GM19468 (cell line): ENCODE data around the gene SHTN1.

Experiments used
- ATAC-seq: cut with Tn5 transposase; IDR thresholded peaks from one replicate; pipeline ENCODE4 v1.9.1; 2021; ENCODE audit warnings: mild to moderate bottlenecking, moderate library complexity, moderate number of reproducible peaks; ENCODE audit not compliant: unreplicated experiment; ENCODE audit errors: extremely low read depth

The SHTN1 gene, protein sequence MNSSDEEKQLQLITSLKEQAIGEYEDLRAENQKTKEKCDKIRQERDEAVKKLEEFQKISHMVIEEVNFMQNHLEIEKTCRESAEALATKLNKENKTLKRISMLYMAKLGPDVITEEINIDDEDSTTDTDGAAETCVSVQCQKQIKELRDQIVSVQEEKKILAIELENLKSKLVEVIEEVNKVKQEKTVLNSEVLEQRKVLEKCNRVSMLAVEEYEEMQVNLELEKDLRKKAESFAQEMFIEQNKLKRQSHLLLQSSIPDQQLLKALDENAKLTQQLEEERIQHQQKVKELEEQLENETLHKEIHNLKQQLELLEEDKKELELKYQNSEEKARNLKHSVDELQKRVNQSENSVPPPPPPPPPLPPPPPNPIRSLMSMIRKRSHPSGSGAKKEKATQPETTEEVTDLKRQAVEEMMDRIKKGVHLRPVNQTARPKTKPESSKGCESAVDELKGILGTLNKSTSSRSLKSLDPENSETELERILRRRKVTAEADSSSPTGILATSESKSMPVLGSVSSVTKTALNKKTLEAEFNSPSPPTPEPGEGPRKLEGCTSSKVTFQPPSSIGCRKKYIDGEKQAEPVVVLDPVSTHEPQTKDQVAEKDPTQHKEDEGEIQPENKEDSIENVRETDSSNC

DNA sequence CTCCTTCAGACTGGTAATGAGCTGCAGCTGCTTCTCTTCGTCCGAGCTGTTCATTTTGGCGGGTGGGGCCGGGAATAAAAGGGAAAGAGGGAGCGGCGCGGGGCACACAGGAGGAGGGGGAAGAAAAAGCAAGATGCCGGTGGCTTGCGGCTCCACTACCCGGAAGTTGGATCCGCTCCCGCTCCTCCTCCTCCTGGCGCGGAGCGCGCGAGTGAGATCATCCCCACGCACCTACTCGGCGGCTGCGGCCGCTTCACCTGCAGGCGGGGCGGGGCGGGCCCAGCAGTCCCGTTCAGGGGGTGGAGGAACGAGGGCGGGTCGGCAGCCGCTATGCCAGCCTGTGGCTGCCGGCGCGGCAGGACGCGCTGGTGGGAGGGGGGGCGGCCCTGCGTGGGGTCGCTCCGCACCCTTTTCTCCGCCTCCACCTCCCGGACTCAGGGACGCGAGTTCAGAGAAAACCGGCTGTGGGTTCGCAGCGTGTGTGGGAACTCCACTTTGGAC lies at the start of gene SHTN1:
TSS of gene SHTN1 (minus strand) at position 162 of the 501 bp plus-strand sequence. CDS start at position 54, 108 bp downstream.
- ATAC-seq = peak; percentile 38

DNA sequence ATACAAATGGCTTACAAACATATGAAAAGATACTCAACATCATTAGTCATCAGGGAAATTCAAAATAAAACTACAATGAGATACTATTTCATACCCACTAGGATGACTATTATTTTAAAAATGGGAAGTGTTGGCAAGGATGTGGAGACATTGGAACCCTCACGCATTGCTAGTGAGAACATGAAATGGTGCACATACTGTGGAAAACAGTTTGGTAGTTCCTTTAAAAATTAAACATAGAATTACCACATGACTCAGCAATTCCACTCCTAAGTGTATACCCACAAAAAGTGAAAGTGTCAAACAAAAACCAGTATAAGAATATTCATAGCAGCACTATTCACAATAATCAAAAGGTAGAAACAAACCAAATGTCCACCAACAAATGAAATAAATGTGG lies 48.5 kb upstream of the SHTN1 start:
- ATAC-seq = no peak

DNA sequence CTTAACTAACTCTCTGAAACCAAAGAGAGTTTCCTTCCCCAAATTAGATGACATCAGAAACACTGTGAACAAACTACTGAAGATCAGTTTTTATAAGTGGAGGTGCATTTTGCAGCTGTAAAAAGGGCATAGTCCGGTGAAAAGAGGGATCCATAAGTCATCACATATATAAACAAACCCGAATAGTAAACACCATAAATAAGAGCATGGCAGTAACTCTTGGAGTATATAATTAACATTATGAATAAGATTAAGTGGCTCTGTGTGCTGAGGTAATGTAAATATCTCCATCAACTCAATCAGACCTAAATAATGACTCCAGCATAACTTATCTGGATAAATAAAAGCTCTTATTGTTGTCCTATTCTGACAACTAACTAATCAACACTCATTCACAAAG lies 43.0 kb upstream of the SHTN1 start:
- ATAC-seq = no peak

DNA sequence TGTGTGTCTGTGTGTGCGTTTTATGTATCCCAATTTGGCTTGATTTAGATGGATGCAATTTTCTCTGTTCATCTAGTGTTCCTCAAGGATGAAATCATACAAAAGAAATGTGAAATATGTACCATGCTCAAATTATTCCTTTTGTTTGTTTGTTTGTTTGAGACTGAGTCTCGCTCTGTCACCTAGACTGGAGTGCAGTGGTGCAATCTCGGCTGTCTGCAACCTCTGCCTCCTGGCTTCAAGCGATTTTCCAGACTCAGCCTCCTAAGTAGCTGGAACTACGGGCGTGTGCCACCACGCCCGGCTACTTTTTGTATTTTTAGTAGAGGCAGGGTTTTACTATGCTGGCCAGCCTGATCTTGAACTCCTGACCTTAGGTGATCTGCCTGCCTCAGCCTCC lies 11.3 kb upstream of the SHTN1 start:
- ATAC-seq = no peak

DNA sequence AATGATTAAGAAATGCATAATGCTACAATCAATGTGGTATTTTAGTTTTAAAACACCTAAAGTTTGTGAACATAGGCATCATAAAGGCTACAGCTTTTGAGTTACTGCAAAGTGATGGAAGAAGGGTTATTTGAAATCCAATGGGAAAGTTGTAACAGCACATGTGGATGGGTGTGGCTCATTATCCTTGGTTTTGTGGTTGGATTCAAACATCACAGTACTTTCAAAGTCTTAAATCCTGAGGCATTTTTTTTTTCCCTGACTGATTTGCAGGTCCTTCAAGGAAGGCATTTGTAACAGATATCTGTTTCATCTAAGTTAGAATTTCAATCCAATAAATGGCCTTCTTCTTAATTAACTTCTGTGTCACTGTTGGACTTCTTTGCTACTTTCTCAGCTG lies 9.8 kb upstream of the SHTN1 start:
- no peak for ATAC-seq

DNA sequence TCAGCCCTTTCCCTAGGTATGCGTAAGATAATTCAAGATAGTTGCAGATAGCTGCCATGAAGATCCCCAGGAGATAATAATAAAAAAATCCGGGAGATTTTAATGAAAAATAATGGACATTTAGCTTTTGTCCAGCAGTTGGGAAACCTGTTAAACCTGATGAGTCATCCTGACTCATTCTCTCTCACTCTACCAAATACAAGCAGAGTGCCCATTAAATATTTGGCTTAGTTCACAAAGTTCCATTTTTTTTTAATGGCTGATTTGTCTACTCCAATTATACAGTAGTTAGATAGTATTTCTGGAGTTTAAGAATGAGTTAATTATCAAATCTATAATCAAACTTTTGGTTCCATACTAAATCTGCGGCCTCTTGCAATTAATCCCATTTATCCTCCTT lies 2.1 kb upstream of the SHTN1 start:
- ATAC-seq = no peak

DNA sequence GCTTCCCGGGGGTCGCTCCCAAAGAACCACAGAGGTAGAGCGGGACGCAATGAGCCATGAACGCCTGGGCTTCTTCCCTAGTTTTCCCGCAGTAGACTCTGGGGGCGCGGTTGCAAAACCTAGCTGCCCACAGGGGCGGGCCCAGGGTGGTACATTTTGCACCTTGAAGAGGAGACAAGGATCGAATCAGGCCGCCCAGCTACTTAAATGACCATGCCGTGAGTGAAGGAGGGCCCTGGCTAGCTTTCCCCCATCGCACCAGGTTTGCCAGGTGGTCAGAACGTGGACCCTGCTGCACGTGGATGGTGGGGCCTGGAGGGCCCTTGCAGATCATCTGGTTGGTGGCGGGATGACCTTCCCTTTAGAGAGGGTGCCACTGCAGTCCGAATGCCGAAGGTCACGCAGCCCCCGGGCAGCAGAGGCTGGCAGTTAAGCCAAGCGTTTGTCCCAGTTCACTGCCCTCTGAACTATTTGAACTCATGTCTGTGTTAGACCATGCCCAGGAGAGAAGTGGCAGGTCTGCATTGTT lies 604 bp upstream of the SHTN1 start:
- no peak for ATAC-seq

DNA sequence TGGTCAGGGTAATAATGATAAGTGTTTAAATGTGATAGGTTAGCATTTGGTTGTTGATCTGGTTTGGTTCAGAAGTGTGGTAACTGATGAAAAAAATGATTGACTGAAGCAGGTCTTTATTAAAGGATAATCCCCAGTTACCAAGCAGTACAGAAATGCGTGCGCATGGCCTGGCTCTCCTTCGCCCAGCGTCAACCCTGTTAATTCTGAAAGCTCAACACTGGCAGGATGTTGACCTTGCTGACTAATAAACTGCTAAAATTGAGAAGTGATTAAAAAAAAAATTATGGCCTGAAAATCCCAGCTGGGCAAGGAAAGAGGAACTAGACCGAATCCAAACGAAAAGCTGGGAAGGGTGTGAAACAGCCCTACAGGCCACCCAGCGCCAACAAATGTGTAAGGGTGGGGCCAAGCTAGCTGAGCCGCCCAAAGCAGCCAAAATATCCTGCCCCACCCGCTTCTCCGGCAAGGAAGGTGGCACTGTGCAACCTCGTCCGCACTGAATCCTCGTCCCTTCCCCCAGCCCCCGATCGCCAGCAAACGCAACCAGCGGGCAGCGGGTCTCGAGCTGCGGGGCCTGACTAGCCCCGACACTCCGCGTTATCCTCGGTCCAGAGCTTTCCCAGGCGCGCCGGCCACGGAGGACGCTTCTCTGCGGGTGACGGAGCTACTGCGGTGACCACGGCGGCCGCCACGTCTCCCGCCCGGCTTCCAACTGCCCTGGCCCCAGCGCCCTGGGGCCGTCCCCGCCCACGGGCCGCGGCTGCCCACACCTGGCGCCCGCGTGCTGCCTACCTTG lies 561 bp downstream of the SHTN1 start:
- peak; percentile 14 for ATAC-seq

DNA sequence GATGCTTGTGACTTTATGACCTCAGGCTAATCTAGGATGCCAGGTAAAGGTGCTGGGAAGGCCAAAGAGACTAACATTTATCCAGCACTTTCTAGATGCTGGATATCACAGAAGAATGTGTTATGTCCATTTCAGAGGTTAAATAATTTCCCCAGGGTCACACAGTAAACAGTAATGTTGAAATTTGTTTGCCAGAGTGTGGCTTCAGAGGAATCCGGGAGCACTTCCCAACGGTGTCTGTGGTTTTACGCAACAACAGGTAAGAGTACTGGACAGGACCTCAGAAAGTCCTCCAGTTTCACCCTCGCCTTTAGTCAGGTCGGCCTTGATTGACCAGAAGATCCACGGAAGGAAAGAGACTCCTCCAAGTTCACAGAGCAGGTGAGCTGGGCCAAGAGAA lies 1.7 kb downstream of the SHTN1 start:
- ATAC-seq = no peak

DNA sequence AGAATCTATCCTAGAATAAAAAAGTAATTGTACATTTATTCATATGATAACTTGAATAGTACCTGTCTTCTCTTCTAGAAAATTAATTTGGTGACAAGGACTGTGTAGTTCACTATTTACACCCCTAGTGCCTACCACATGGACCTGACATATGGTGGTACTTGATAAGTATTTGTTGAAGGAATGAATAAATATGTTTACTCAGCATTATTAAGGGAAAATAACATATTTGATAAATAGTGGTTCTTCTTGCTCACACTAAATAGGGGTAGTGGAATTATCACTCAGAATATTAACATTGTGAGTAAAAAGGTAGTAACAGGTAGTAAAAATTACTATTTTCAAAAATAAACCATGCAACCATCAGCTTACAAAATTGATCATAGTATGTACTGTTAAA lies 2.8 kb downstream of the SHTN1 start:
- no peak for ATAC-seq

DNA sequence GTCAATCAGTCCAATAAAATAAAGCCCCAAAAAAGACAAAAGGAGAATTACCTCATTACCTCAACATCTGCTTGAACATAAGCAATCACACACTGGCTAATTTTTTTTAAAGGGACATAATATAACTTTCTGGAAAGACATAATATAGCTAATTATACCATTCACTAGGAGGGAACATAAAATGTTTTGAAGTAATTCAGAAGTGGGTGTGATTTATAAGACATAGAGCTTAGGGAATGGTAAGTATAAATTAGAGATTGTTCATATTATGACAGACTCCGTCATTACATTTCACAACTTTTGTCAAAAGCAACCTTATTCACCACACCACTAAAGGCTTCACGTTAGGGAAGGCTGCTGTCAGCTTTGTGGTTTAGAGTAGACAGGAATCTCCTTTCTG lies 3.8 kb downstream of the SHTN1 start:
- ATAC-seq = no peak

DNA sequence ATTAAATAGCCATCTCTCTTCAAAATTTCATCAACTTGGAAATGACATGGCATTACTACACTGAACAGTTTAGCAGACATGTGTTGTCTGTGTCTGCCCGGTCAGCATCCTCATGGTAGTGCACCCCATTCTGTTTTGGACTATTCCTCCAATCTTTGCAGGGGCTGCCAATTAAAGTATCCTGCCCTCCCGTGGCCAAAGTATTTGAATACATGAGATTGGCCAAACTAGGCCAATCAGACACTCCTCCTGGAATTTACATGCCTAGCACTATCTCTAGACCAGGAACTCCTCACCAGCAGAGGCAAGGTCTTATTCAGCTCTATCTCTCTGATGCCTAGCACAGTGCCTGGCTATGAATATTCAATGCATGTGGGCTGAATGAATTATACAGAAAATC lies 4.4 kb downstream of the SHTN1 start:
- no peak for ATAC-seq

DNA sequence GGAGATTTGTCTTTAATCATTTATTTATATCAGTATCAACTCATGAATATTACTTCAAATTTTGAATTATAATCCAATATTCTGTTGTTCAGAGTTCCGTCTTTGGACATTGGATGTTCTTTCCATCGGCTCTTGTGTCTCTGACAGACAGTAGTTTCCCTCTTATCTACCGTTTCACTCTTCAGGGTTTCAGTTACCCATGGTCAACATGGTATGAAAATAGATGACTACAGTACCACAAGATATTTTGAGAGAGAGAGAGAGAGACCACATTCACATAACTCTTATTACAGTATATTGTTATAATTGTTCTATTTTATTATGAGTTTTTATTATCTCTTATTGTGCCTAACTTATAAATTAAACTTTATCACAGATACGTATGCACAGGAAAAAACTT lies 6.8 kb downstream of the SHTN1 start:
- ATAC-seq = no peak

DNA sequence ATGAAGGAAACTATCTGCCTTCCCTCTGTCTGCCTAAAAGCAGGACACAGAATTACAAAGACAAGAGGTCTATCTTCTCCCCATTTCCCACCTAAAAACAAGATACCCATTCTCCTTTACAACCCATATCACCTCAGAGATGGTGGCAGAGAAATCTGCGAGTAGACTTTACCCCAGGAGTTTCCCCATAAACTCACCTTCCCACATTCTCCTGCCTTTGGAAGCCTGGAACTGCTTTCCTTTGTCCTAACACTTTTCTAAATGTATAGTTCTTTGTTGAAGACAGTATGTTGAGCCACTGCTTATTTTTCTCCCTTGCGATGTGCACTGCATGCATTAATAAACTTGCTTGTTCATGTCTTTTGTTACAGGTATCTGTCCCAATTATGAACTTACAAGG lies 8.0 kb downstream of the SHTN1 start:
- no peak for ATAC-seq

DNA sequence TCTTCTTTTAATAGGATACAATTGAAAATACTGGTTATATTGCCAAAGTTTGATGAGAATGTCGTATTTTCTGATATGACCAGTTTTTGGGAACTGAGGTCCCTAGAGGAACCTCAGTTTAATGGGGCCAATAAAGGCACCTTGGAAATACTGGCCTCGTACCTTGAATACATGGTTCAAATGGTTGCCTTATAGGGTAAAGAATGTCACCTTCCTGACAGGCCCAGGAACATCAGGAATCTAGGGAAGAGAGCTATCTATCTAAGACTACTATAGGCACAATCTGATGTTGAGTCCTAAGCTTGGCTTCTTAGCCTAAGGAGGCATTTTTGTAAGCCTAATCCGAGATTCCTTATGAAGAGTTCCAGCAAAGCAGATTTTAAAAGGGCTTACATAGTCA lies 9.3 kb downstream of the SHTN1 start:
- no peak for ATAC-seq

DNA sequence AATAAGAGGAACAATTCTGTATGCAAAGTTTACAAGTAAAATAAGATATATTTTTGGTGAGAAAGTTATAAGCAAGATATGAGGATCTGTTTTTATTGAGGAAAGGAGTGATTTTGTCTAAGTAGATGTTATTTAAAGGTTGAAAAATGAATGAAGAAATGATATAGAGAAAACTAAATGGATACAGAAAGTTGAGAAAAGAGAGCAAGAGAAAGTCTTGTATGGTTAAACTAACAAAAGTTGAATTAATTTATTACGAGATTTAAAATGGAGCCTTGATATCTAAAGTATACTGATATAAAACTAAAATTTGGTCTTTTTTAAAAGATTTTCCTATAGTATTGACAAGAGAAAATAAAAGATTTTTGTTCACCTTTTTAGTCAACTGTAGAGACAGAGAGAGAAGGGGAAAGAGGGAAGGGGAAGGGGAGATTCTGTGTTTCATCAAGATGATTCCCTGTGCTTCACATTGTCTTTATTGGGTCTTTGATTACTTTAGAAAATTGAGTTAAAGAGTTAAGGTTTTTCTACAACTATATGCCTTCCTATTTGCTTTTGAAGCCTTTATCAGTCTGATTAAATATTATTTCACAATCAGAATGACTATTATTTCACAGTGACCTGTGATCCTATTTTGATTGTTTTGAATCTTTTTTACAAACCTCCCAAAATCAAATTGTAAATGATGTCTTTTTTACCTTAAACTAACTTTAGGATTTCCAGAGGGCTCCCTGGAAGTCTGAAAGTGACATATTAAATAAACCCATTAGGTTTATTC lies 10.7 kb downstream of the SHTN1 start:
- no peak for ATAC-seq

DNA sequence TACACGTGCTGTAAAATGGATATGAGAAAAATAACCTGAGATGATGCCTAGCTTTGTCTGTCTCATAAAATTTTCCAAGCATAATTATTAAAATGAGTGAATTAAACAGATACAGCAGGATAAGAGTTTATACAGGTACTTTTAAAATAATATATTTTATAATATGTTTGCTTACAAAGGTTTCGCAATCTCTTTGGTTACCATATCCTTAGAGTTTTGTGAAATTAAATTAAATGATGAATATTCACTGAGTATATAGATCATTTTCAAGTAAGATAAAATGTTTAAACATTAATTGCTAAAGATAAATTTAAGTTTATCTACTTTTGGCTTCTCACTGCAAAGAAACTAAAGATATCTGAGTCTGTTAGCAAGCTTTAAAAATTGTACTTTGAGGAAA lies 11.4 kb downstream of the SHTN1 start:
- no peak for ATAC-seq

DNA sequence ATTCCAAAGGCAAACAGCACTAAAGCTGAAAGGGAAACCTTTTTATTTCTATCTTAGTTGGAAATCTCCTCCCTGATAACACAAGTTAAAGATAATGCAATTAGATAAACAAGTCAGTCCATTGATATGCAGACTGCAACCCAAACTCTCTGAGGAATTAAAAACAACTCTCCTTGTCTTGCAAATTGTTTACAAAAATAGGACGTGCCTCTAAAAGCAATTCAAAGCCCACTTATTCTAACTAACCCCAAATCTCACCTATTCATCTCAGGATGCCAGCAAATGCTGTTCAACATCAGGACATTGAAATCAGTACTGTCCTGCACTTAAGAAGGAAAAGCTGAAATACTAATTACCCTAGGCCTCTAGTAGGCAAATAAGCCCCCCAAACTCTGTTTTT lies 12.8 kb downstream of the SHTN1 start:
- ATAC-seq = no peak

DNA sequence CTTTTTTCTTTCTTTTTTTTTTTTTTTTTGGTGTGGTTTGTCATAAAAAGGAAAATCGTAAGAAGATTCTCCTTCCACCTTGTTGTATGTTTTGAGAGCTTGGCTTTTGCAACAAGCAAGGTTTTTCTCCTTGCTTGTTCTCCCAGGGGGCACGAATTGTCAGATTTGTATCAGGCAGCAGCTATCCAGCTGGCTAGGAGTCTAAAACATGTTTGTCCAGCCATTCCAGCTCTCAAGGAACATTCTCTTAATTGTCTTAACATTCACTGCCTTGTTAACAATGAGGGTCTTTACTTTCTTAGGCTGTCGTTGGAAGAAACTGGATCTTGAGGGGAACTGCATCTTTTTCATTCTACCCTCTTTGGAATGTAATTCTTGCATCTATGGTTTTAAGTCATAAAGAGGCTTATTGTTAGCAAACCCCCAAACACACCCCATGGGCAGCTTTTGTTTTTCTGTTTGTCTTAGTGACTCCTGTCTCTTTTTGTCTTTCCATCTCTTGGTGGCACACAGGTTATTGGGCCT lies 14.6 kb downstream of the SHTN1 start:
- no peak for ATAC-seq

DNA sequence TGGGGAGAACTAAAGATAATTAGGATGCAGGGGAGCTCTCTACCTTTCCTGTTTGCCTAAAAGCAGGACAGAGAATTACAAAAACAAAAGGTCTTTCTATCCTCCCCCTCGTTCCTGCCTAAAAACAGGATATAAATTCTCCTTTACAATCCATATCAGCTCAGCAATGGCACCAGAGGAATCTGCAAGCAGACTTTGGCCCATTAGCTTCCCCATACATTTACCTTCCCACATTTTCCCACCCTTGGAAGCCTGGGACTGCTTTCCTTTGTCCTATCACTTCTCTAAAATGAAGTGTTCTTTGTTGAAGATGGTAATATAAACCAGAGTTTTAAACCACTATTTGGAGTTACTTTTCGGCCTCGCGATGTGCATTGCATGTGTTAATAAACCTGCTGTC lies 15.5 kb downstream of the SHTN1 start:
- no peak for ATAC-seq
